Right lung (tissue), 5 donors: Measurements from ENCODE around the gene ATP2A2. TPM values are rescaled to one million over a fixed set of nuclear protein-coding genes. Genes with fewer than 3 reads are reported as not detected.
"Not testable (repeated sequence)": the region's sequence is repeated elsewhere in the genome, so short reads cannot be mapped to it uniquely, and the experiment has no call there.

Experiments
- DNase-seq, 2 donors: peaks; one replicate each; pipeline ENCODE4 v3.0.0-alpha.2; 2013
- polyA plus RNA-seq, 5 donors: library from polyadenylated mRNA; unstranded; fragments of 120-200 nt; gene quantifications; one replicate each; pipeline versions ENCODE4 v1.2.1 to v1.2.3, GENCODE V29; 2013; ENCODE audit warnings: inconsistent platforms in 1 of 5, low replicate concordance in 1 of 5; ENCODE audit not compliant: insufficient read length in 5 of 5, insufficient read depth in 1 of 5

The ATP2A2 gene
- polyA plus RNA-seq, 5 donors = 114 to 156 (median 122) TPM

DNA sequence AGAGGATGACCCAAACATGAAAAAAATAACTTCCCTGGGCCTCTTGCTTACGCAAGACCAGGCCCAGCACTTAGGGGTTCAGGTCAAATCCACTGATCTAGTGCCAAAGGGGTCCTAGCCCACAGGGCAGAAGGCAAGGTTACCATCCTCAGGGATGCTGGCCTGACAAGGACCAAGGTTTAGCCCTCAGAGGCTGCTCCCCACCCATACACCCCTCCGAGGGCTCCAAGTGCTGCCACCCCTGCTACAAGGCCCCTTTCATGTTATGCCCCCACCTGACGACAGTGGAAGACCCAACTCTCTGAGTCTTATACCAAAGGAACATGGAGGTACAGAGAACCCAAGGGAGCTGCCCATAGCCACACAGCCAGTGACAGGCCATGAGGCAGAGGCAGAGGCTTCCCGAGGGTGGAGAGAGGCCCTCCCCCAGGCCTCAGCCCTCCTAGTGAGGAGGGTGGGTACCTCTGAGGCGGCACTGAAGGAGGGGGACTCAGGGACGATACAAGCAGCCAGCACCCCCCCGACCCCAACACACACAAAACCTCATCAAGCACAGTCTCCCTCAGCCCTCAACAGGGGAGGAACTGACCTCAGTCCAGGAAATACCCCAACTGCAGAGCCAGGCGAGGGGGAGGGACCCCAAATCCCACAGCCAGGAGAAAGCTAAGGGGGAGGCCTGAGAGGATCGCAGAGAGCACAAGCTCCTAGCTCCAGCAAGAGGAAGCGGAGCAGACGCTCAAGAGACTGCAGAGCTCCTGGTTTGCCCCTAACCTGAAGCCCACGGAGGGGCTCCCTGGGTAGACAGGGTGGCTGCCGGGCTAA lies 85.5 kb downstream of the ATP2A2 start:
- DNase-seq = no peak

DNA sequence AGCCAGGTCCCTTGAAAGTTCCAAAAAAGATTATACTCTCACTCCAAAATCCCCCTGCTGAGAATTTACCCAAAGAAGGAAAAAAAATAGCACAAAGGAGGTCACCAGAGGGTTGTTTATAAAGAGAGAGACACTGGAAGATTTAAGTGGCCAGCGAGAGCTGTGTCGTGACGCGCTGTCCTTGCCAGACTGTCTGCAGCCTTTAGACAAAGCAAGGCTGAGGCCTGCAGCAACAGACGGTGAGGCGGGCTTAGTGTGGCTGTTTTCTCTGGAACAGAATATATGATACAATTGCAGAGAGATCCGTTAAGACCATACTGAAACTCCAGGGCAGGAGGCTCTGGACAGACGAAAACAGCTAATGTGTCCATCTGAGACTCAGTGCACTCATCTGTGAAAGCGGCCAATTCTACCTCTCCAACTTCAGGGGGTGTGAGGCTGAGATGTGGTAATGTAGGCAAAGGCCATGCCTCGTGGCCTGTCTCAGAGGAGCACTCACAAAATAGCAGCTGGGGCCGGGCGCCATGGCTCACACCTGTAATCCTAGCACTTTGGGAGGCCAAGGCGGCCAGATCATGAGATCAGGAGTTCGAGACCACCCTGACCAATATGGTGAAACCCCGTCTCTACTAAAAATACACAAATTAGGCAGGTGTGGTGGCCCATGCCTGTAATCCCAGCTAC lies 86.3 kb downstream of the ATP2A2 start:
- peak; percentile 43 to 44 for DNase-seq

DNA sequence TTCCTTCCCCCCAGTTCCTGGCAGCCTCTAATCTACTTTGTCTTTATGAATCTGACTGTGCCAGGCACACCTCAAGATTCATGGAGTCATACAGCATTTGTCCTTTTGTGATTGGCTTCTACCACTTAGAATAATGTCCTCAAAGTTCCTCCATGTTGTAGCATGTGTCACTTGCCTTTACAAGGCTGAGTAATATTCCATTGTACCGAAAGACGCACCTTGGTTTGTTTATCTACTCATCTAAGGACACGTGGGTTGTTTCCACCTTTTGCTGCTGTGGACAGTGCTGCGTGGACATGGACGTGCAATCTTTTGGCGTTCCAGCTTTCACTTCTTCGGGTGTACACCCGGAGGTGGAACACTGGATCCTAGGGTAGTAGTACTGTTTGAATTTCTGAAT lies 88.9 kb downstream of the ATP2A2 start:
- no peak for DNase-seq

DNA sequence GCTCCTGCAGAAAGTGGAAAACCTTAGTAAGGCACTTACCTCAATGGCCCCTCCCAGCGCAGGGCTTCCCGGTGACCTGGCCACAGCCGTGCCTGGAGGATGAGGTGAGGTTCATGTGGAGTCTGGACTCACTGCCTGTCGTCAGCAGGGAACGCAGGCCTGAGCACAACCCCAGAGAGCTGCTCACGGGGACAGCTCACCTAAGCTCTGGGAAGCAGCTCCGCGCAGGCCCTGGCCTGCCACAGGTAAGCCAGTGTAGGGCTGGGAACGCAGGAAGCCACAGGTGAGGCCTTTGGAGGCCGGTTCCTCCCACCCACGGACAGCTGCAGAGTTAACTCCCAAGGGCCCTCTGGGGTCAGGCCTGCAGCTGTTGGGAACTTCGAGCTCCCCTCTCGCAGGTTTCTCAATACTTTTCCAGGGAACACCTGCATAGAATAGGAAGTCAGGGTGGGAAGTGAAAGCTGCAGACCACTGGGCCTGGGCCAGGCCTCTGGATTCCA lies 89.7 kb downstream of the ATP2A2 start:
- no peak for DNase-seq

DNA sequence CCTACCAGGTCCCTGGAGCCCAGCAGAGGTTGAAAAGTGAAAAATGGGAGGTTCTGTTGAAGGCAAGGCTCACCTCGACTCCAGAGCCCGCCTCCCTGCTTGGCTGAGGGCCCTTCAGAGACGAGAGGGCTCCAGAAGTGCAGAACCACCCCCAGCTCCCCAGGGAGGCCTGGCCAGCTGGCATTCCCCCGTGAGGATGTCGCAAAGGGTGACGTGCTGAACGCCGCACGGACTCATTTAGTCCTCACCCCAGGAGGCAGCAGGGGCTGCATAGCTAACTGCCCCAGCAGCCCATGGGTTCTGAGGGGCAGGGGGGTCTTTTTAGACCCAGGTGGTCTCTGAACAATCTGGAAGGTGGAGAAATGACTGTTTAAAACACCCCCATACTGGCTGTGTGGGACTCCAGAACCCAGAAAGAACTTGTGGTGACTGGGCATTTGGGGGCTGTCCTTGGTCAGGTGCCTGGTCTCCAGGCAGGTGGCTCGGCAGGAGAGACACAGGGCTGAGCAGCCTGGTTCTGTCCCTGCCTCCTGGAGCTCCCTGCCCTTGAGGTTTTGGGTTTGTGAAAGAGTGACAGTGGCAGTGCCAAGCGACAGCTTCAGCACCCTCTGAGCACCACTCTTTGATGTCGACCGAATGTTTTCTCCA lies 90.5 kb downstream of the ATP2A2 start:
- peak; percentile 31 to 49 for DNase-seq

DNA sequence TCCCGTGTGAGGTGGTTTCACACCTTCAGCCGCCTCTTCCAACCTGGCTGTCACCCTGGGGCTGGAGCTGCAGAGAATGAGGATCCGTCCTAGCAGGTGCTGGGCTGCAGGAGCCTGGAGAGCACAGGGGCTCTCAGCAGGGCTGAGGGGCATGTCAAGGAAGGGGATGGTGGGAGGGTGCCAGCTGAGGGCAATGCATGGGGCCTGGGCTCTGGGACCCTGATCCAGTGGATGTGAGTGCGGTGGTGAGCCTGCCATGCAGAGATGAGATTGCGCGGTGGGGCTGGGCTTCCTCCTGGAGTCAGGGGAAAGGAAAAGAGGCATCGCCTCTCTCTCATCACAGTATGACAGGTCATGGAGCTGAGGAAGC lies 91.0 kb downstream of the ATP2A2 start:
- no peak for DNase-seq

DNA sequence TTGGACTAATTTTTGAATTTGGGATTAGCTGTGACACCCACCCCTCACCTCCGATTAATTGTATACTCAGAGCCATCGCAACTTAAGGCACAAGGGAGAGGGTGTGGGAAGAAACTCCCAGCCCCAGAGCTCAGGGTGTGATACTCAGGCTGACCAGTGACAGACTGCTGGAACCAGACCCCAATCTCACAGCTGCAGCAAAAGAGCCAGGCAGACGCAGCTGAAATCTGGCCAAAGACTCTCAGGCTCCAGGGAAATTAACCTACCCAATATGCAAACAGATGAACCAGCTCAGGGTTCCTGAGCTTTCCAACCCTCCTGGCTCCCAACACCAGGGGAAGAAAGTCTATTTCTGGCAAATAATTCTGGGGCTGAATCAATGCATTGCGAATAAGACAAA lies 92.0 kb downstream of the ATP2A2 start:
- DNase-seq = no peak

DNA sequence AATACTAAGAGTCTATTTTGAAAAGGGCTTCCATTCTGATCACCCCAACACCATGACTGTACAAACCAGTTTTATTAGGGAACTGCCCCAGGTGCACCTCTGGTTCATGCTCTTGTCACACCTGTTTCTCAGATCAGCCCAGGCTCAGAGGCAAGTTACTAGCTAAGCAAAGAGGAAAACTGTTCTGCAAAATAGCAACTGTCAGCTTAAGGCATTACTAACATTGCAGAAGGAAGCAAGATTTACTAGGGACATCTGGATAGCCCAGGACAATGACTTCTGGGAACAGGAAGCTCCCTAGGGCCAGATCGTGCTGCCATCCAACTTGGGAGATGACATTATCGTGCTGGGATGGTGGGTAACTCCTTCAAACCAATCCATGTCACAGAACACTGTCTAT lies 92.4 kb downstream of the ATP2A2 start:
- no peak for DNase-seq

DNA sequence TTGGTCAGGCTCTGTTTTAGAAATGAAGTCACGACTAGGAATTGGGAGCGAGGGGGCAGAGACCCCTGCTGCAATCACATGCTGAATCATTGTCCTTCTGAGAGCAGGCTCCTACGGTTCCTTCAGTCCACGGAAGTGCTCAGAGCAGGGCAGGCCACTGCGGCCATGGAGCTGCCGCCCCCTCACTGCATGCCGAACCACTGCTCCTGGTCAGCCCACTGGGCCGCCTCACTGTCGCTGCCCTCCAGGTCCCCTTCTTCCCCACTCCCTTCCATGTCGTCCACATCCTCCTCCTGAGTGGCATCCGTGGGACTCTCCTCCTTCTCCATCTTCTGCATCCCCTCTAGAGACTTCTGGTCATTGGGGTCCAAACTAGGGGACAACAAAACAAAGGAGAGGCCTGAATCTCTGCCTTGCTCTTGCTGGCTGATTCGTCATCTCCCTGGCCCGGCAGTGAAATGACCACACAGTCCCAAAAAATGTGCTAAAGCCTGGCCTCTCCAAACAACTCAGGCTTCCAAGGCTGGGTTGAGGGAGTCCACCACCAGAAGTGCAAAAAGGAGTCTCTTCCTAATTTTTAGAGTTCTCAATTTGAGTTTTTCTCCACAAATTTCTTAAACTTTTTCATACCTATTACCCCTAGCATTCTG lies 93.0 kb downstream of the ATP2A2 start:
- no peak for DNase-seq

DNA sequence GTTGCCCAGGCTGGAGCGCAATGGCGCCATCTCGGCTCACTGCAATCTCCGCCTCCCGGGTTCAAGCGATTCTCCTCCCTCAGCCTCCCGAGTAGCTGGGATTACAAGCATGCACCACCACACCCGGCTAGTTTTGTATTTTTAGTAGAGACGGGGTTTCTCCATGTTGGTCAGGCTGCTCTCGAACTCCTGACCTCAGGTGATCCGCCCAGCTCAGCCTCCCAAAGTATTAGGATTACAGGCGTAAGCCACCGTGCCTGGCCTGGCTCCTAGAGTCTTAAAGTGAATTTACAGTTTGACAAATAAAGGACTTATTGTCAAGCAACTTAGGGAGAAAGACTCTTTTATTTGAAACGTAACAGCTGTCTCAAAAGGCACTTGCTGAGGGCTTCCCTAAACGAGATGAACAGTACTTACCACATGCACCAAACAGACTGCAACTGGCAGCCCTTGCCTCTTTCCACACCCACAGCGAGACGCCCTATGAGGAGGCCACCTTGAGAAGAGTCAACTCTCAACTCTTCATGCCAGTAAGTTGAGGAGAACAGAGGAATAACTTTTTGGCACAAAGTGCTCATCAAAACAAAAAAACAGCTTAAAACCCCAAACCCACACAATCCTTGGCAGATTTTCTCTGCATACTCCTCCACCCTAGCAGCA lies 97.2 kb downstream of the ATP2A2 start:
- not testable (repeated sequence) for DNase-seq

DNA sequence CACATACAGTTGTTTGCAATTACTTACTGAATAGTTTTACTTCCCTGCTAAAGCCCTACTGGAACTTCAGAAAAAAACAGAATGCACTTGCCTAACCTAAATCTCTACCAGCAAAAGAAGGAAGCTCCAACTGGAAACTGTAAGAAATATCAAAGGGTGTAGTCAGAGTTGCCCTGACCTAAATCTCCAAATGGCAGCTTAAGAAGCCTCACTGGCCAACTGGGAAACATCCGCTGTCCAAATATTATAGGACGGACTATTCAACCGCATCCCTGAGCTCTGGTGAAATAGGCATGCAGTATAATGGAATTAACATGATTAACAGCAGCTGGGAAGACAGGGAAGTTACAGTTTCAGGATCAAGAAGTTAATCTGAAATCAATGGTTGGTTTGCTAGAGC lies 98.2 kb downstream of the ATP2A2 start:
- DNase-seq = no peak

DNA sequence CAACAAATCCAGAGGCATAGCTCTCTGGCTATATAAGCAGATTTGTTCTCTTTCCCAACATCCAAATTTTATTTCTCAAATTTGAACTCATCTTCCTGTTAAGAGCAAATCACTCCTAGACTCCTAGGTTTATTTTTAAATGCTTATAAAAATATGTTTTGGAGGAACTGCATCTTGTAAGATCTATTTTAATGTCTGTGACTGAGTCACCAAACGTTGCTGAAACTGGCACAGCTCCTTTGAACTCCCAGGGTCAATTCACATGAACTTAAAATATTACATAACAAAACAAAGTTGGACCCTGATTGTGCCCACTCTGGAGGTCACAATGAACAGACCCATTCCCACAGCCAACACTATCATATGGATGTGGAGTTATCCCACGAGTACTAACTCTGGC lies 98.6 kb downstream of the ATP2A2 start:
- no peak for DNase-seq

DNA sequence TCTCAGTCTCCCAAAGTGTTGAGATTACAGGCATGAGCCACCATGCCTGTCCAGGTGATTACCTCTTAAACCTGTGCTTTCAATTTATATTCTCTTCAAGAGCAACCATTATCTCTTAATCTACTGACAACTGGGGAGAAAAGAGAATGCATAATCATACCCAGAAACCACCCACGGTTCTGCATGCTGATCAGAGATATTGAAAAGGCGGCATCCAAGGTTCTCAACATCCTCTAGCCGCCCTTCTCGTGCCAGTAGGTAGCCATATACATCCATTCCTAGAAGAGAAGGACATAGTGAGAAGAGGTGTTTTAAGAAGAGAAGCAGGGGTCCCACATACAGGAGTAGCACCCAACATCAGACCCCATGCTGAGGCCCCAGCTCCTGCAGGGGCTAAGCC lies 101.6 kb downstream of the ATP2A2 start:
- DNase-seq = no peak

Other genes starting within 250 kb of the ATP2A2 start
- gene C12orf76, start 232.7 kb upstream of the ATP2A2 start, polyA plus RNA-seq = 10 to 100 TPM; 32.3 to 38.3 (median 36.0) TPM
- 10 to 100 TPM; 30.8 to 49.5 (median 44.2) TPM for gene IFT81, start 156.9 kb upstream of the ATP2A2 start, polyA plus RNA-seq
- 10 to 100 TPM; 72.8 to 98.7 (median 86.4) TPM for gene ANAPC7, start 122.5 kb downstream of the ATP2A2 start, polyA plus RNA-seq
- 100 to 1,000 TPM; 199 to 264 (median 220) TPM for gene ARPC3, start 169.1 kb downstream of the ATP2A2 start, polyA plus RNA-seq
- 10 to 100 TPM; 26.5 to 33.1 (median 28.4) TPM for gene GPN3, start 187.0 kb downstream of the ATP2A2 start, polyA plus RNA-seq
- gene FAM216A, start 187.6 kb downstream of the ATP2A2 start, polyA plus RNA-seq = 10 to 100 TPM; 13.4 to 21.2 (median 18.0) TPM
- gene VPS29, start 220.9 kb downstream of the ATP2A2 start, polyA plus RNA-seq = 100 to 1,000 TPM; 112 to 175 (median 143) TPM
- gene RAD9B, start 221.1 kb downstream of the ATP2A2 start, polyA plus RNA-seq = 1 to 10 TPM; 1.1 to 2.4 (median 1.4) TPM